ENCODE data around the gene UBR7. TPM values are rescaled to one million over a fixed set of nuclear protein-coding genes. Genes with fewer than 3 reads are reported as not detected.

Gene UBR7
- total RNA-seq, 2 experiments from 2014 or later, result 36.5 to 39.9 TPM

Other genes starting within 250 kb of the UBR7 start
- gene ITPK1, start 91.3 kb upstream of the UBR7 start, total RNA-seq, result 10 to 100 TPM; 31.0 to 35.5 TPM
- gene MOAP1, start 22.4 kb upstream of the UBR7 start, total RNA-seq, result 10 to 100 TPM; 11.7 to 15.9 TPM
- gene LYSET, start 21.9 kb upstream of the UBR7 start, total RNA-seq, result 10 to 100 TPM in 1 of 2 experiments, 1 to 10 TPM in 1; 9.9 to 10.2 TPM
- gene GON7, start 191 bp upstream of the UBR7 start, total RNA-seq, result 10 to 100 TPM in 1 of 2 experiments, 1 to 10 TPM in 1; 9.9 to 12.9 TPM
- 1 to 10 TPM; 6.5 to 9.5 TPM for gene BTBD7, start 125.8 kb downstream of the UBR7 start, total RNA-seq
- not detected for gene COX8C, start 139.9 kb downstream of the UBR7 start, total RNA-seq
- gene UNC79, start 223.7 kb downstream of the UBR7 start, total RNA-seq, result under 1 TPM in 1 of 2 experiments, not detected in 1; 0.02 TPM